Gastrocnemius medialis (tissue), 4 donors: ENCODE measurements around the gene TANC1.

Experiments
- POLR2A ChIP-seq, 2 donors: fragments of 450-650 bp; IDR thresholded peaks; one replicate each; pipeline ENCODE4 v1.6.1; 2017; ENCODE audit warnings: antibody characterized with exemption in 2 of 2, mild to moderate bottlenecking in 2 of 2, moderate library complexity in 2 of 2
- TF ChIP-seq, protein P1 (sequence below), 5 experiments: fragments of 450-650 bp in 3 of 5; fragments of 200-600 bp in 2 of 5; sonication (generic) in 2 of 5; IDR thresholded peaks in 4 of 5; conservative IDR thresholded peaks in 1 of 5; 1 replicate in 4 of 5; 2 replicates in 1 of 5; pipeline ENCODE4 v1.5.1; 2016 to 2019; ENCODE audit warnings: antibody characterized with exemption in 5 of 5, mild to moderate bottlenecking in 3 of 5, moderate library complexity in 3 of 5

DNA sequence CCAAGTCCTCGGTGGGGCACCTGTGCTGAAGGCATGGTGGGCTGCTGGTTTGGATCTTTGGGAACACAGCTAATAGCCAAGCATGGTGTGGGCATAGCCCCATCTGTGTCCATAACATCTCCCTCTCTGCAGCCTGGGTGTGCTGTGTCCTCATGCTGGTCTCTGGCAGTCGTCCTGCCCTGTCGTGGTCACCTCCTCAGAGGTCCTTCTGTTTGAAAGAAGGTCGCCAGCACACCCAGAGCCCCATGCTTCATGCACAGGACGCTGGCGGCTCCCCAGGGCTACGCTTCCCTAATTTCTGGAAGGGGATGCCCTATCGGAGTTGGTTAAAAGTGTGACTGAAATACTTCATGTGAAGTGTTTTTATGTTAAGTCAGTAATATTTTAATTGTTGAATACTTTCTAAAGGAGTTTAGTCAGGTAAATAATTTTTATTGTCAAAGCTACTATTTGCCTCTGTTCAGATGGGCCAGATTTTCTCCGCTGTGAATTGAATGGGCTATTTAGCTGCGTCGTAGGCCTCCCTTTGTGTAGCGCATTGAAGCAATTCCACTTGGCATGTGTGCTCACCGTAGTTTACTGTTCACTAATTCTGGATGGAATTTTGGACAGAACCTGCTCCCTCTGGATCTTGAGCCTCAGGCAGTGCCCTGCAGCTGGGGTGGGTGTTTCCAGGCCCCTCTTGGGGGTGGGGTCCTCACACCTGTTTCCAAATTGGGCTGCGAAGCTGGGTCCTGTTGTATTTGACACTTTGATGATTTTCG is 236.1 kb downstream of the TANC1 start:
- no peak for TF ChIP-seq POLR2A (IDR thresholded peaks at IDR 0.05)
- TF ChIP-seq, protein P1, sequence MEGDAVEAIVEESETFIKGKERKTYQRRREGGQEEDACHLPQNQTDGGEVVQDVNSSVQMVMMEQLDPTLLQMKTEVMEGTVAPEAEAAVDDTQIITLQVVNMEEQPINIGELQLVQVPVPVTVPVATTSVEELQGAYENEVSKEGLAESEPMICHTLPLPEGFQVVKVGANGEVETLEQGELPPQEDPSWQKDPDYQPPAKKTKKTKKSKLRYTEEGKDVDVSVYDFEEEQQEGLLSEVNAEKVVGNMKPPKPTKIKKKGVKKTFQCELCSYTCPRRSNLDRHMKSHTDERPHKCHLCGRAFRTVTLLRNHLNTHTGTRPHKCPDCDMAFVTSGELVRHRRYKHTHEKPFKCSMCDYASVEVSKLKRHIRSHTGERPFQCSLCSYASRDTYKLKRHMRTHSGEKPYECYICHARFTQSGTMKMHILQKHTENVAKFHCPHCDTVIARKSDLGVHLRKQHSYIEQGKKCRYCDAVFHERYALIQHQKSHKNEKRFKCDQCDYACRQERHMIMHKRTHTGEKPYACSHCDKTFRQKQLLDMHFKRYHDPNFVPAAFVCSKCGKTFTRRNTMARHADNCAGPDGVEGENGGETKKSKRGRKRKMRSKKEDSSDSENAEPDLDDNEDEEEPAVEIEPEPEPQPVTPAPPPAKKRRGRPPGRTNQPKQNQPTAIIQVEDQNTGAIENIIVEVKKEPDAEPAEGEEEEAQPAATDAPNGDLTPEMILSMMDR (IDR thresholded peaks at IDR 0.05 in 4 of 5, conservative IDR thresholded peaks at IDR 0.05 in 1 of 5), result no peak
